ENCODE data around the gene TMPRSS6.

TMPRSS6 gene

DNA sequence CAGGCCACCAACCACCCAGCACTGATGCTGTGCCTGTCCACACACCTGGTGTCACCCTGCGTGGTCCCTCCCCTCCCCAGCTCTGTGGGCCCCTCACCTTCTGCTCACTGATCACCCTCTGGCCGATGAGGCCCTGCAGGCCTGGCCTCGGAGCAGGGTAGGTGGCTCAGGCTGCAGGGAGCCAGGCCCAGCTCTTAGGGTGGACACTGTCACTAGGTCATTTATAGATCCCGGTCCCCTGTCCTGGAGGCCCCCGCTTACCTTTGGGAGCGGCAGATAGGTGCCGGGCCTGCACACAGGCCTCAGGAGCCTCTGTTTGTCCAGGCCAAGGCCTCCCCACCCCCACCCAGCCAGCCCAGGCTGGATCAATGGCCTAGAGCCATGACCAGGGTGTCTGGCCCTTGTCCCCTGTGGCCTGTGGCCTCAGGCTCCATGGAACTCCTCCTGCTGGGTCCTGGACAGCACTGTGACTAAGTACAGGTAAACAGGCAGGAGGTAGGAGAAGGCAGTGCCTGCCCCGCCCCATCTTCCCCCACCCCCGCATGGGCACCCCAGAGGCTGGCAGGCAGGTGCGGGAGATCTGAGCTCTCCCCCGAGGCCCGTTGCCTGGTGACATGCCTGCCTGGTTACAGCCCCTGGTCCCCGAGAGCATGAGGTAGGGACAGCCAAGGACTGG lies at the start of gene TMPRSS6:
Gene TMPRSS6 (minus strand): TSS at position 472 of the 676 bp plus-strand sequence. CDS start 6,296 bp downstream, outside the sequence.
- no peak for DNase-seq

DNA sequence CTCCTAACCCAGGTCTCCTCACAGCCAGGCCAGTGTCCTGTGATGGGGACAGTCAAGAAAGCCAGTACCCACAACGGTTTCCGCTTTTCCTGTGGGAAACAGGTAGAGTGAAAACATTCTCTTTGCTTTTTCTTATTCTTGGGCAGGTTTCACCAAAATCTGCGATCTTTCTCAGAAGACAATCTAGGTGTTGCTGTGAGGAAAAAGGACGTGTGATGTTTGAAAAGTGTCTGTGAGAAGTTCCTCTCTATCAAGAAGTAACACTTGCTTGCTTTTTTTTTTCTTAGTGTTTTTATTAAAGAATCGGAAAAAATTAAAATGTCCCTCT lies 49.4 kb upstream of the TMPRSS6 start:
- DNase-seq = no peak

DNA sequence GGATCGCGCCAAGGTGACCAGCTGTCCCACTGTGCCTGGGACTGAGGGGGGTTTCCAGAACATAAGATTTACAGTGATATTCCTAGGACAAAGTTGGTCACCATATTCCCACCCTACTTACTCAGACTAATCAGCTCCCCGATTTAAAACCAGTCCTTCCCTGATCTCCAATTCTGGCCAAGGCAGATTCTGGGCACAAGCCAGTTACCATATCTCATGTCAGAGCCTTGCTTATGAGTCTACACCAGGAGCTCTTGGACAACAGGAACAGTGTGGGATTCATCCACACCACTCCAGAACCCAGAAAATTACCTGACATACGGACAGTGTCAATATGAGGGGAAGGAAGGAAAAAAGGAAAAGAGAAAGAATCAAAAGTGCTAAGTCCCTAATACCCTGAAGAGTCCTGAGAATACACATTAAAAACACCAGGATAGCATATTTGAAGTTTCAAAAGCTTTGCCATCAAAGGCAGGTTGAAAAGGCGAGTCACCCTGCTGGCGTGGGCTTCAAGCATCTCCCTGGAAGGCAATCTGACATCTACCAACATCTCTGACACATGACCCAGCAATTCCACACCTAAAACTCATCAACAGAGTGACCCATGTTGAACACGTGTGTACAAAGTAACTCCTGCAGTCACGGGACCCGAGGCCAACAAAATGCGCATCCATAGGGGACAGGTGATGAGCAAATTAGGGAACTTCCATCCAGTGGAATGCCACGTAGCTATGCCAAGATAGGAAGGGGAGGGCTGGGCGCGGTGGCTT lies 48.2 kb upstream of the TMPRSS6 start:
- DNase-seq = no peak

DNA sequence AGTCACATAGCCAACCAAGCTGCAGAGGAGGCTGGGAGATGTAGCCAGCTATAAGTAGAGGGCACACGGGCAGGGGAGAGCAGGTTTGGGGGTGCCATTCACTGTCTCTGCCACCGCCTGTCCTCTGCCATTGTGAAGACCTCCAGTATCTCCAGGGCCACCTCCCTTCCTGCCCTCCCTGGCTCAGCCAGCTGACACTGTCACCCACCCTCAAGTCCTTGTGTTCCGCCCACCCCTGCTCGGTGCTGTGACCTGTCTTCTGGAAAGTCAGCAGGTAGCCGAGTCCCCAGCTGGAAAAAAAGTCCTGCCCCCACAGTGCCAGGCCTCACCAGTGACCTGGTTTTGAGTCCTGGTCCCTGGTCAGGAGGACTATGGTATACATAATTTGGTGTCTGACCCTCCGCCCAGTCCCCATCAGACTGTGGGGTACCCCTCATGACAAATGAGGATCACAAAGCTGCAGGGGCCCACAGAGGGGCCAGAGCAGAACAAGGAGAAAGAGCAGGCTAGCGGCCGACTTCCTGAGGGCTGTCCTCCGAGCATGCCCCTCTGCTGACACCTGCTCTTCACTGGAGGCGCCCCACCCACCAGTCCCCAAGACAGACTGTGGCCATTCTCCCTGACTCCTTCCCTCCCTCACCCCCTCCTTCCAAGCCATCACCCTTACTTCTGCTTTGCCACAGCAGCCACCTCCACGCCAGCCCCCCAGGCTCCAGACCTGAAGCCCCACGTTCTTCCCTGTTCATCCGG lies 47.3 kb upstream of the TMPRSS6 start:
- no peak for DNase-seq

DNA sequence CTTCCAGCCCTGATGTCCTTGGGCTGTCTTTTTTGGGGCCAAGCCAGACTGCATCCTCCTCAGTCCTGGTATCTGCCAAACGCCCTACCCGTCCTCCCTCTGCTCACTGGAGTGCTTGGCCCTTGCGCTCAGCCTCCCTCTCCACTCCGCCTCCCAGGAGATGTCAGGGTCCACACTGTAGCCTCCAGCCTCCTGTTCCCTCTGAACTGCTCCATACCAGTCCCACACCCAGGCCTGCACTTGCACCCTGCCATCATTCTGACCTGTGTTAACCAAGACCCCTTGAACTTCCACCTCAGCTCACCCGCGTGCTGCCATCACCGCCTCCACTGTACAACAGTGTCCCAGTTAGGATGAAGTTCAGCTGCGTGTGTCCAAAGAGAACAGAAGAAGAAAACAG lies 46.5 kb upstream of the TMPRSS6 start:
- no peak for DNase-seq

DNA sequence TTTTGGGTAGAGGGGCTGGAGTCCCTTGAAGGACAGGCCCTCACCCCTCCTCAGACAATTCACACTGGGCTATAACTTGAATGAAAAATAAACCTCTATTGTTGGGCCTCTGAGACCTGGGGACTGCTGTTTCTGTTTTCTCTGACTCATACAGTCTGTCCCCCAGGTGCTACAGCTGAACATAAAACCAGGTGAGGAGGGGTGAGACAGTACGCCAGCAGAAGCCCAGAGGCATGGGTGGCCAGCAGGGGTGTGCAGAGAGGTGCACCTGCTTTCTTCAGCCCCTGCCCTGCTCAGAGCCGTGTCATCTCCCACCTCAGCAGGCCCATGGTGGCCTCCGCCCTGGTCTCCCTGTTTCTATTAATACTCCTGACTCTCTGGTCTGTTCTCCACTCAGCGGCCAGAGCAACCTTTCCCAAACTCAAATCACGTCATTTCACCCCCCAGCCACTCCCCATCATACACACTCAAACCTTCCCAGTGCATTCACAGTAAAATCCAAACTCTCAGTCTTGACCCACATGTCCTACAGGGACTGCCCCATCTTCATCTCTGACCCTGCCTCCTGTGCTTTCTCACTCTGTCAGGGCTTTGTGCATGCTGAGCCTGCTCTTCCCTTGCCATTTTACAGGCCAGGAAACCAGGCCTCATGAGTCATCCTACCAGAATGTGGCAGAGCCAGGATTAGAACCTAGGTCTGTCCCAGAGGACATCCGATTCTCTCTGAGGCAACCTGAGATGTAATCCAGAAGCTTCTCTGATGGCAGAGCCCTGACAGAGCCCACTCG lies 45.6 kb upstream of the TMPRSS6 start:
- no peak for DNase-seq

DNA sequence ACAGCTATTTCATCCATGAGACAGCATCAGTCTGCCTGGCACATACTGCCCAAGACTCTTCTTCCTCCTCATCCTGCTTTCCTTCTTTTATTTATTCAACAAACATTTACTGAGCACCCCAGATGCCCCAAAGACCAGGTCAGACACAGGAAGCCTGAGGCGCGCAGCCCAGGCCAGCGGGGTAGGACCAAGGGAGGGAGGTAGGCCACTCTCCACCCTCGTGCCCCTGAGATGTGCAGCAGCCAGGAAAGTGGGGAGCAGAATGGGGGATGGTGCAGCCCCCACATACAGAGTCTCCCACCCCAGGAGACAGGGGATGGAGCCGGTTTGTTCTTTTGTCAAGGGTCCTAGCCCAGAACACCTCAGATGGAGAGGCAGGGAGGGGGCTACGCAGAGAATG lies 44.4 kb upstream of the TMPRSS6 start:
- no peak for DNase-seq

DNA sequence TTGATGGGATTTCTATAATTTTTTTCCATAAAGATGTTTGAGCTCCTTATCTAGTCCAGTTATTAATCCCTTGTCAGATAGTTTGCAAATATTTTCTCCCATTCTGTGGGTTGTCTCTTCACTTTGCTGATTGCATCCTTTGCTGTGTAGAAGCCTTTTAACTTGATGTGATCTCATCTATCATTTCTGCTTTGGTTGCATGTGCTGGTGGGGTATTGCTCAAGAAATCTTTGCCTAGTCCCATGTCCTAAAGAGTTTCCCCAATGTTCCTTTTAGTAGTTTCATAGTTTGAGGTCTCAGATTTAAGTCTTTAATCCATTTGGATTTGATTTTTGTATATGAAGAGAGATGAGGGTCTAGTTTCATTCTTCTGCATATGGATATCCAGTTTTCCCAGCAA lies 41.9 kb upstream of the TMPRSS6 start:
- no peak for DNase-seq

DNA sequence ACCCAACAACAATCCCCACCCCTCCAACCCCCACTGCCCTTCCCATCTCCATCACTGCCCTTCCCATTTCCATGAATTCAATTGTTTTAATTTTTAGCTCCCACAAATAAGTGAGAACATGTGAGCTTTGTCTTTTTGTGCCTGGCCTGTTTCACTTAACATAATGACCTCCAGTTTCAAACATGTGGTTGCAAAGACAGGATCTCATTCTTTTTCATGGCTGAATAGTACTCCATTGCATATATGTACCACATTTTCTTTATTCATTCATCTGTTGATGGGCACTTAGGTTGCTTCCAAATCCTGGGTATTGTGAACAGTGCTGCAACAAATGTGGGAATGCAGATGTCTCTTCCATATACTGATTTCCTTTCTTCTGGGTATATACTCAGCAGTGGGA lies 41.2 kb upstream of the TMPRSS6 start:
- no peak for DNase-seq

DNA sequence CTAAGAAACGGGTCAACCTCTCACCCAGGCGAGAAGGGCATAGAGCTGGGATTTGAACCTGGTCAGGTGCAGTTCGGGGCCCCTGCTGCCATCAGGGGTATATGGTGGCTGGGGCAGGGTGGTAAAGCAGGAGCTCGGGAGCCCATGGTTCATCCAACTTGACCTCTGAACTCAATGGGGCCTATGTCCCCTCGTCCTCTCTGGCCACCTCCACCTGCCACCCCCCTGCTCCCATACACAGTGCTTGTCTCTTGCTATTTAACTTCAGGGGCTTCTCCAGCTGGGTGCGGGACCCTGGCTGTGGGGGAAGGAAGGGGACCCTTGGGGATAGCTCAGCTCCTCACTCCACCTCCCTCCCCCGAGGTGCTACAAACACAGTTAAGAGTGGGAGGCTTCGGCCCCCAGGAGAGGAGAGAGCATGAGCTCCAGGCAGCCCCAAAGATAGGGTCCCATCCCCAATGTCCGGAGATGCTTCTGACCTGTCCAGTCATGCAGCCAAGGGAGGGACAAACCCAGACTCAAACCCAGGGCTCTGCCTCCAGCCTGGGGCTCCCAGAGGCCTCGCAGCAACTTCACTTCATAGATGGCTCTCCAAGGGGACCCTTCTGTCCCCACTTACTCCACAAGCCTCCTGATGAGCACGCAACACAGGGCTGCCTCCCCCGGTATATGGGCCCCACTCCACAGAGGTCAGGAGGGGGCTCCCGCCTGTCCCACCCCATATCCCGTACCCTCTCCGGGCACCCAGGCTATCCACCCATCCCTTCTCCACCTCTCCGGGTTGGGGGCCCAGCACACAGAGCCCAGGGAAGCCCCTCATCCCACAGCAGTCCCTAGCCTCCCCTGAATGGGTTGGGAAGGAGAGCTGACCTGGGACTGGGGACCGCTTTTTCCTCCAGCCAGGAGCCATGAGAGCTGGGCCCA lies 39.5 kb upstream of the TMPRSS6 start:
- DNase-seq = peak; percentile 23

DNA sequence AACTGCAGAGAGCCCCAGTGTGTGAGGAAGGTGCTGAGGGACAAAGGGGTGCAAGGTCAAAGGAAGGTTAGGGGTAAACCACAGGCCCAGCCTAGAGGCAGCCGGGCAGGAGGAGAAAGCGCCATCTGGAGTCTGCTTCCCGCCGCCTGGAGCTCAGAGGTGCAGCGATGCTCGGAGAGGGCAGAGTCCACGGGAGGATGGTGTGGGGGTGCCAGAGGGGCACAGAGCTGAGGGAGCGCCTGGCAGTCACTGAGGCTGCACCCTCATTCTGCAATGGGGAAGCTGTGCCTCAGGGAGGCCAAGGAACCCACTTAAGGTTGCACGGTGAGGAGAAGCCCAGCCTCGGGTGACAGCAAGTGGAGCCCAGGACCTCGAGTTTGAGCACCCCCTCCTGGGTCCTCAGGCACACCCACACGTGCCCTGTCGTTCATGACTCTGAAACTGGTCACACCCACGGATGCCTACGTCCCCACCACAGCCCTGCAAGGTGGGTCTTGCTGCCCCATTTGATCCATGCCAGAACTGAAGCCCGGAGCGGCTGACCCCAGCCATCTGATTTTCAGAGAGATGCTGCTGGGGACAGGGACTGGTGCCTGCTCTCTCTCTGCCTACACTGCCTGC lies 38.6 kb upstream of the TMPRSS6 start:
- peak; percentile 58 for DNase-seq

DNA sequence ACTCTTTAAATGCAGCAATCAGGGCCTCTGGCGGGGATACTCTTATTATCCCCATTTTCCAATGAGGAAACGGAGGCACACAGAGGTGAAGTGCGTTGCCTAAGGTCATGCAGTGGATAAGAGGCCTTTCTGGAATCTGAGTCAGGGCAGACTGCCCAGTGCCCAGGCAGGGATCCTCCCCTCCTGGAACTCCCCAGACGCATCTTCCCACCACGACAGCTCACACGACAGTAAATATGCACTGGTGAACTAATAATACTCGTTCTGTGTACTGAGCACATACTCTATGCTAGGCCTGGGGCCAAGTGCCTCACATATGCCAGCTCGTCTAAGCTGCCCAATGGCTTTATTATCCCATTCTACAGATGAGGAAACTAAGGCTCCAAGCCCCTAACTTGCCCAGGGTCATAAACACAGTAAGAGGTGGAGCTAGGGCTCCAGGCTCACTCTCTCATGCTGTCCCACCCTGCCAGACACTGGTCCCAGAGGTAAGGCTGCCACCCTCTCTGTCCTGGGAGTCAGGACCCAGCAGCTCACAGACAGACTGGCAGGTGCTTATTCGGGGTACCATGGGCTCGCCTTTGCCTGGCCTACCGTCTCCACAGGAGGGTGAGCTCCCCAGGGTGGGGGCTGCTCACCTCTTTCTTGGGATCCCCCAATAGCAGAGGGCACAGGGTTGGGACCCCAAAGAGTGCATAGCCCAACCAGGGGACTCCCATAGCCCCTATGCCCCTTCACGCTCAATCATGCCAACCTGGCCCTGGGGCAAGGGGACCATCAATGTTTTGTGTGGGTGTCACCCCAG lies 37.9 kb upstream of the TMPRSS6 start:
- DNase-seq = no peak

DNA sequence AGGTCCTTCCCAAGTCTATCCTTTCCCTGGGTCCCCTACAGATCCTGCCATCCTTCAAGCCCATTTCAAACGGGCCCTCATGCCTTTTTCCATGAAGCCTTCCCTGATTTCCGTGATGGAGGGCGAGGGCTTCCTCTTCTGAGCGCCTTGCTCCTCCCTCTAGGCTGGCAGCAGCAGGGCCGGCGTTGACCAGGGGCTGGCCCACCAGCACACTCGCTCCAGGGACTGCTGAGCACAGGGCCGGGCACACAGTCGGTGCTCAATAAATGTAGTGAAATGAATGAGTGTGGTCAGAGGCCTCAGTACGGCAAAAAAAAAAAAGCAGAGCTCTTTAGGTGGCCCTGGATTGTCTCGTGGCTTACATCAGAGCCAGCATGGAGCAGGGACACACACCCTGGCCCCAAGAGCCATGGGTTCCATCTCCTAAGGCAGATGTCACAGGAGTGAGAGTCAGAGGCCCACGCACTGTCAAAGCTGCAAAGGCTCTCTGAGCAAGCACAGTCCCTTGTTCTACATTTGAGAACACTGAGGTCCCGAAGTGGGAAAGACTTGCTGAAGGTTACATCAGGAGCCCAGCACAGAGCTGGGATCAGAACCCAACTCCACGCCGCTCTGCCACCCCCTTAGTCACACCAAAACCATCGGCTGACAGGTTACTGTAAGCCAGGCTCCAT lies 37.1 kb upstream of the TMPRSS6 start:
- DNase-seq = no peak

DNA sequence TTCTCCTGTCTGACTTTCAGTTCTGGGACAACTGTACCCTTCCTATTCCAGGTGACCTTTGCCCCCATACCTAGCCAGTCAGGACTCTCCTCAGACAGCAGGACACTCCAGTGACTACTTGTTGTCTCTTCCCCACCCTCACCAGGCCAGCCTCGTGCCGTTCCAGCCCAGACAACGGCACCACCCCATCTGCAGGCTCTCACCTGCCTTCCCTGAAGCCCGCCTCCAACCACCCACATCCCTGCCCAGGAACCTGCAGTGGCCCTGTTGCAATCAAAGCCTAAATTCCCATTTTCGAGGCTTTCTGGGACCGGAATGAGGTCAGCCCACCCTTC lies 36.5 kb upstream of the TMPRSS6 start:
- no peak for DNase-seq

DNA sequence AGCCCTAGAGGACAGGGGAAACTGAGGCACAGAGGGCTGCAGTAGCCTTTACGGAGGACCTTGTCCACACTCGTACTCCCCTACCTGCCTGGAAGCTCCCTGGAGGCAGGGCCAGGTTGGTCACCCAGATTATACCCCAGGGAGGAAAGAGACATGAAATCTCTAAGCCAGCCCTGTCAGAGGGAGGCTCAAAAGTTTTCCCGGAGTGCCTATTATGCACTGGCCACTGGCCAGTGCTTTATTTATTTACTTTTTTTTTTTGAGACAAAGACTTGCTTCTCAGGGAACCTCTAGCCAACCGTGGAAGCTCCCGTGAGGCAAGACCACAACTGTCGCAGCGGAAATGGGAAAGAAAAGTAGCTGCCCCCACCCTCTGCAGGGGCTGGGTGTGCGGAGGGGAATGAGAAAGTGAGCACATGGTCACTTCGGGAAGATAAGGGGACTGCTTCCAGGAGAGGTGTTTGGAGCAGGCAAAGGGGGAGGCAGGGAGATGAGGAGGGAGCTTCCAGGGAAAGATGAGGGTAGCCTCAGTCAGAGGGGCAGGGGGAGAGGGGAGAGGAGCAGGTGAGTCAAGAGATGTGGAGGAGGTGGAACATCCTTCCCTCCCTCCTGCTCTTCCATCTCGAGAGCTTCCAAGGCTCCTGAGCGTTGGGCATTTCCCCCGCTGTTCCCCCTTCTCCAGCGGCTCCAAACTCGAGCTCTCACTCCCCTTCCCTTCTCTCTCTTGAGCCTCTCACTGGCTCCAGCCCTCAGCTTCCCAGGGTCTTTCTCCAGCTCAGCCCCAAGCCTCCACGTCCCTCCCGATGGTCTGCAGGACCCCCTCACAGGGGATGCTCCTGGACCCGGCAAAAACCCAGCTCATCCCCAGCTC lies 35.9 kb upstream of the TMPRSS6 start:
- no peak for DNase-seq

DNA sequence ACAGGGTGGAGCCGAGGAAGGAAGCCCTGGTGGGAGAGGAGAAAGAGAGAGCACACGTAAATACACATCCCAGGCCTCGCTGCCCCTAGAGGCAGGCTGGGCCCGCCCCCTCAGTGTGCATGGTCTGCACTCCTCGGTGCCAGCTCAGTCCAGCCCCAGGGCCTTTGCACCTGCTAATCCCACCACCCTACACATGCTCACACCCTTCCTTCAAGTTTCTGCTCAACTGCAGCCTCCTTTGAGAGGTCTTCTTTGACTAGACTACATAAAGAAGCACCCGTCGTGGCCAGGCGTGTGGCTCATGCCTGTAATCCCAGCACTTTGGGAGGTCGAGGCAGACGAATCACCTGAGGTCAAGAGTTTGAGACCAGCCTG lies 34.7 kb upstream of the TMPRSS6 start:
- no peak for DNase-seq

DNA sequence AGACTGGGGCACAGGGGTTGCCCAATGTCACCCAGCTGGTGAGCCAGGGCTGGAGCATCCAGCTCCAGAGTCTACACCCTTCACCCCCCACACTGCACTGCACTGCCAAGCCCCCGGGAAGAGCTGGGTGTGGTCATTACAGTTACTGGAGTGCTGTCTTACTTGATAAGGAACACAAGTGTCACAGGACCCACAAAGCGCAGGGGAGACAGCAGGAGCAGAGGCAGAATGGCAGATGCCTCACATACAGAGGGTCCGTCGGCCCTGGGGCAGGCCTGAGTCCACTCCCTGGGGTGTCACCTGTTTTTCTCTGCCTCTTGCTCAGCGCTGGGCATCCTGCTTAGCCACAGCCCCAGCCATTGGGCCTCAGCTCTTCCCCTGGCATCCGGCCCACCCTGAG lies 32.5 kb upstream of the TMPRSS6 start:
- DNase-seq = no peak

DNA sequence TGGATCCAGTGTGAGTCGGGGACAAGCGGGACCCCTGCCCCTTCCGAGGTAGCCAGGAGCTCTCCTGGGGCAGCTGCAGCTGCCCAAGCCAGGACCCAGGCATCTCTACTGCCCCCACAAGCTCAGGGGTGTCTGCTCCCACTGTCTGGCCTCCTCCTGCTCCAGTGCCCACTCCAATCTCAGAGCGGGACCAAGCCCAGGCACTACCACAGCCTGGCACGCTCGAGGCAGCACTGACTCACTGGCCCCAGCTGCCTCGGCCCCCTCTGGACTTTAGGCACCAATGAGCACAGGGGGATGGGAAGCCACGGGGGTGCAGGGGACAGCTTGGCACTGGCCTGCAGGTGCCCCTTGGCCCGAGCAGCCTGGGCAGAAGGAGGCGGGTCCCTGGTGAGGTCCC lies 32.0 kb upstream of the TMPRSS6 start:
- DNase-seq = no peak

DNA sequence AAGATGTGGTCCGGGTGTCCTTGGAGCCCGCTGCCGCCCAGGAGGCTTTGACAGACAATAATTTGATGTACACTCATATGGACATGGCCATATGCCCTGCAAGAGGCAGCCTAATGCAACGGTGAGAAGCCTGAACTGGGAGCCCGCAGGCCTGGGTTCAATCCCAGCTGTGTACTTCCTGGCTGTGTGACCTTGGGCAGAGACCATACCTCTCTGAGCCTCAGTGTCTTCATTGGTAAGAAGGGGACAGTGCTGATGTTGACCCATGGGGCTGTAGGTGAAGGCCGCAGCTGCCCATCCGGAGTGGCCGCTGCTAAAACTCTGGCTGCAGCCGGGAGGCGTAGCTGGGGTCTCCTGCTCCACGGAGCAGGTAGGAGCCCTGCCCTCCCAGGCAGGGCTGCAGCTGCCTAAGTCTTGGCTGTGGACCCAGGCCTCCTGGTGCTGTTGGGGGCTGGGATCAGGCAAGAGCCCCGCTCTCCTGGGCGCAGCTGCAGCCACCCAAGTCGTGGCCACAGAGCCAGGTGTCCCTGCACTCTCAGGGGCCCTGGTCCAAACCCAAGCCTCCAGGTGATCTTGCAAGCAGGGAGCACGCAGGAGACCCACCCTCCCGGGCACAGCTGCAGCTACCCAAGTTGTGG lies 31.3 kb upstream of the TMPRSS6 start:
- no peak for DNase-seq
